HL-60 (cell line): ENCODE measurements around the gene BIN2.
A peak's percentile ranks its signal among the peaks of the same experiment; 100 is the strongest.

Source experiments
- CTCF ChIP-seq: IDR thresholded peaks from one replicate; pipeline ENCODE4 v1.5.1; 2011; ENCODE audit warnings: low read length, control low read depth, inconsistent platforms; ENCODE audit not compliant: insufficient read depth
- GABPA ChIP-seq: IDR thresholded peaks from 2 replicates; pipeline ENCODE4 v1.6.1; 2012; ENCODE audit warnings: low read depth
- POLR2AphosphoS5 ChIP-seq: IDR thresholded peaks from 2 replicates; pipeline ENCODE4 v1.6.1; 2012; ENCODE audit warnings: low read depth
- SPI1 ChIP-seq: IDR thresholded peaks from 2 replicates; pipeline ENCODE4 v1.6.1; 2012; ENCODE audit warnings: low read depth, mild to moderate bottlenecking, borderline replicate concordance
- TF ChIP-seq, protein P1 (sequence below): IDR thresholded peaks from 2 replicates; pipeline ENCODE4 v1.6.1; 2012; ENCODE audit warnings: low read depth; ENCODE audit not compliant: insufficient replicate concordance

- TF ChIP-seq POLR2AphosphoS5 (no peak), CTCF (peak; percentile 99), SPI1 (no peak), GABPA (no peak)
- TF ChIP-seq, protein P1, sequence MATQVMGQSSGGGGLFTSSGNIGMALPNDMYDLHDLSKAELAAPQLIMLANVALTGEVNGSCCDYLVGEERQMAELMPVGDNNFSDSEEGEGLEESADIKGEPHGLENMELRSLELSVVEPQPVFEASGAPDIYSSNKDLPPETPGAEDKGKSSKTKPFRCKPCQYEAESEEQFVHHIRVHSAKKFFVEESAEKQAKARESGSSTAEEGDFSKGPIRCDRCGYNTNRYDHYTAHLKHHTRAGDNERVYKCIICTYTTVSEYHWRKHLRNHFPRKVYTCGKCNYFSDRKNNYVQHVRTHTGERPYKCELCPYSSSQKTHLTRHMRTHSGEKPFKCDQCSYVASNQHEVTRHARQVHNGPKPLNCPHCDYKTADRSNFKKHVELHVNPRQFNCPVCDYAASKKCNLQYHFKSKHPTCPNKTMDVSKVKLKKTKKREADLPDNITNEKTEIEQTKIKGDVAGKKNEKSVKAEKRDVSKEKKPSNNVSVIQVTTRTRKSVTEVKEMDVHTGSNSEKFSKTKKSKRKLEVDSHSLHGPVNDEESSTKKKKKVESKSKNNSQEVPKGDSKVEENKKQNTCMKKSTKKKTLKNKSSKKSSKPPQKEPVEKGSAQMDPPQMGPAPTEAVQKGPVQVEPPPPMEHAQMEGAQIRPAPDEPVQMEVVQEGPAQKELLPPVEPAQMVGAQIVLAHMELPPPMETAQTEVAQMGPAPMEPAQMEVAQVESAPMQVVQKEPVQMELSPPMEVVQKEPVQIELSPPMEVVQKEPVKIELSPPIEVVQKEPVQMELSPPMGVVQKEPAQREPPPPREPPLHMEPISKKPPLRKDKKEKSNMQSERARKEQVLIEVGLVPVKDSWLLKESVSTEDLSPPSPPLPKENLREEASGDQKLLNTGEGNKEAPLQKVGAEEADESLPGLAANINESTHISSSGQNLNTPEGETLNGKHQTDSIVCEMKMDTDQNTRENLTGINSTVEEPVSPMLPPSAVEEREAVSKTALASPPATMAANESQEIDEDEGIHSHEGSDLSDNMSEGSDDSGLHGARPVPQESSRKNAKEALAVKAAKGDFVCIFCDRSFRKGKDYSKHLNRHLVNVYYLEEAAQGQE, result no peak
These were observed 17.5 kb upstream of the BIN2 start for GRCh38 chr12:51341251-51342007.
